Fibroblast of pulmonary artery (primary cell): ENCODE measurements around the gene ZNF692.

Experiments
- DNase-seq: peaks from one replicate; pipeline ENCODE4 v3.0.0-alpha.2; 2010; ENCODE audit warnings: low read depth
- H3K4me3 ChIP-seq: replicated peaks from 2 replicates; pipeline ENCODE4 v1.5.1; 2011; ENCODE audit warnings: low read depth, mild to moderate bottlenecking, control low read depth, low read length, moderate library complexity
- TF ChIP-seq, protein P1 (sequence below): IDR thresholded peaks from 2 replicates; pipeline ENCODE4 v1.5.1; 2011; ENCODE audit warnings: mild to moderate bottlenecking, control low read depth, low read length, inconsistent platforms; ENCODE audit errors: missing control alignments

Gene ZNF692

DNA sequence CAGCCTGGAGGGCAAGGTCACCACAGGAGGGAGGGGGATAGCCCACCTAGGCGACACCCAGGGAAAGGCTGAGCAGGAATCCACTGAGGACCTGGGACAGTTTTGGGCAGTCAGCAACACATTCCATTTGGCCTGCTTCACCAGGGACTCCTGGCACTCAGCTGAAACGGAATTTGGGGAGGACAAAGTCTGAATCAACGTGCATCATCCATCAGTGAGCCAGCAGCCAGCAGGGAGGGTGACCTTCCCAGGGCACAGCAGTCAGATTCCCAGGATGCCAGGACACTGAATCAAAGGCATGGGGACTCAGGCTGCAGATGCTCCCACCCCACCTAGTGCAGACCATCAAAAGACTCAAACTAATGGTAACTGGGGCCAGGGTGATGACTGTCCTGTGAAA lies 37.8 kb downstream of the ZNF692 start:
- H3K4me3 ChIP-seq: no peak overlapping the region
- TF ChIP-seq, protein P1, sequence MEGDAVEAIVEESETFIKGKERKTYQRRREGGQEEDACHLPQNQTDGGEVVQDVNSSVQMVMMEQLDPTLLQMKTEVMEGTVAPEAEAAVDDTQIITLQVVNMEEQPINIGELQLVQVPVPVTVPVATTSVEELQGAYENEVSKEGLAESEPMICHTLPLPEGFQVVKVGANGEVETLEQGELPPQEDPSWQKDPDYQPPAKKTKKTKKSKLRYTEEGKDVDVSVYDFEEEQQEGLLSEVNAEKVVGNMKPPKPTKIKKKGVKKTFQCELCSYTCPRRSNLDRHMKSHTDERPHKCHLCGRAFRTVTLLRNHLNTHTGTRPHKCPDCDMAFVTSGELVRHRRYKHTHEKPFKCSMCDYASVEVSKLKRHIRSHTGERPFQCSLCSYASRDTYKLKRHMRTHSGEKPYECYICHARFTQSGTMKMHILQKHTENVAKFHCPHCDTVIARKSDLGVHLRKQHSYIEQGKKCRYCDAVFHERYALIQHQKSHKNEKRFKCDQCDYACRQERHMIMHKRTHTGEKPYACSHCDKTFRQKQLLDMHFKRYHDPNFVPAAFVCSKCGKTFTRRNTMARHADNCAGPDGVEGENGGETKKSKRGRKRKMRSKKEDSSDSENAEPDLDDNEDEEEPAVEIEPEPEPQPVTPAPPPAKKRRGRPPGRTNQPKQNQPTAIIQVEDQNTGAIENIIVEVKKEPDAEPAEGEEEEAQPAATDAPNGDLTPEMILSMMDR: no peak
- DNase-seq: peak; percentile 64

DNA sequence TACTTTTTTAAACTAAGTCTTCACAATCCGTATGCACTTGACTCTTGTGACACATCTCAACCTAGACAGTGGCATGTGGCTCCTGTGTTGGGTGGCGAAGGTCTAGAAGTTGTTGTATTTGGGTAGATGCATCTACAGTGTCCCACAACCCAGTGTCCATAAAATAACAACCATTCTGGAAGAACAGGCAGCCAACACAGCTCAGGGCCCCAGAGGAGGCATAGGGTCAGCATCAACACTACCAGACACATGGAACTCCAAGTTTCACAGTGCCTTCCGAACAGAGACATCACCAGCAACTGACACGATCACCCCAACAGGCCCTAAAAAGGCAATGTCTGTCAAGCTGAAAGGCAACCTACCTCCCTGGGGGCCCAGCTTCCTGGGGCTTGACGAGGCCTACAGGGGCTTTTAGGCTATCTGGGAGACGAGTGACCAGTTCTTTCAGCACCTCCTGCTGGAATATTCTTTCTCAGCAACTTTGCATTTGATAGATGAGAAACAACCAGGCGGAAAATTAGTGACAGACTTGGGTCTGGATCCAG lies 38.8 kb downstream of the ZNF692 start:
- TF ChIP-seq, protein P1: no peak
- DNase-seq: no peak
- H3K4me3 ChIP-seq: no peak overlapping the region

DNA sequence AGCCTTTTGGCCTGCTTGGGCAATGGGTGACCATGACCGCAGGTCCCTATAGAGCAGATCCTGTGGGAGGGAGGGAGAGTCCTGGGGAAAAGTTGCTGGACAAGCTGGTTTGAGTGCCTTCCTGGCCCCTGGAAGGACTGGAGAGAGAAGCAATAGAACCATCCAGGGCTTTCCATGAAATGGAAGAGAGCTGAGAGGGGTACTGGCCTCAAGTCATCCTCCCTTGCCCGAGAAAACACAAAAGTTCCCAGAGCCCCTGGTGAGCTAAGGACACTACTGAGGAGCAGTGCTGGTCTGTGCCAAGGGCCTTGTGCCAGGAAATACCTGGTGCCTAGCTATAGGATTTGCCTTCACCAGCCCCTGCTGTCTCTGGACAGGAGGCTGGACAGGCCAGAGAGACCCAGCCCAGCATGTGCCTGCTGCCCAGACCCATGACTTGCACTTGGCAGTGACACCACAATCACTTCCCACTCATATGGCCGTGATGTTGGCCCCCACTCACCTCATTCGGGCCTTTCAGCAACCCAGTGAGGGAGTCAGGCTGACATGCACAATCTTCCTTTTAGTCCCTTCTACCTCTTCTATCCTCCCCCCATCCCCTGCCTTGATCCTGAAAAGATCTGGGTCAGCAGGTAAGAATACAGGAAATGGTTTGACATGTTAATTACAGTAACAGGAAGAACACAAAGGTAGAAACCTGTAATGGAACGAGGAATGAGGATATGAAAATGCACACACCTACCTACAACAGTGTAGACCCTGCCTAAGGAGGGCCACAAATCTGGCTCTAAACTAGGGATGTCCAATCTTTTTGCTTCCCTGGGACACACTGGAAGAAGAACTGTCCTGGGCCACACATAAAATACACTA lies 40.1 kb downstream of the ZNF692 start:
- TF ChIP-seq, protein P1: no peak
- H3K4me3 ChIP-seq: no peak overlapping the region
- no peak for DNase-seq

DNA sequence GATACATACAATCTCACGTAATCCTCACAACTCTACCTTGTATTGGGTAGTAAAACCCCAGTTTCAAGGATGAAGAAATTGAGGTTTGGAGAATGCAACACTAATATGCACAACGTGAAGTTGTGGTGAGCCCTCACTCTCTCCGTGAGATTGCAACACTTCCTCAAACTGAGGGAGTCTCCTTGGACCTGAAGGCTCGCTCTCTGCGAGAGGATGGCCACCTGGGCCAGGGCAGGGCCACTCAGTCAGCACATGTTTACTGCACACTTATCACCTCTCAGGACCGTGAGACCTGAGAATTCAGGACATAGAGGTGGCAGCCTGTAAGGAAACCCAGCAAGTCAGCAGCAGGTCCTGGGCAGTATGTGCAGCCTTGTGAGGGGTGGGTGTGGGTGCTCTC lies 41.8 kb downstream of the ZNF692 start:
- TF ChIP-seq, protein P1: no peak
- no peak overlapping the region for H3K4me3 ChIP-seq
- DNase-seq: no peak

DNA sequence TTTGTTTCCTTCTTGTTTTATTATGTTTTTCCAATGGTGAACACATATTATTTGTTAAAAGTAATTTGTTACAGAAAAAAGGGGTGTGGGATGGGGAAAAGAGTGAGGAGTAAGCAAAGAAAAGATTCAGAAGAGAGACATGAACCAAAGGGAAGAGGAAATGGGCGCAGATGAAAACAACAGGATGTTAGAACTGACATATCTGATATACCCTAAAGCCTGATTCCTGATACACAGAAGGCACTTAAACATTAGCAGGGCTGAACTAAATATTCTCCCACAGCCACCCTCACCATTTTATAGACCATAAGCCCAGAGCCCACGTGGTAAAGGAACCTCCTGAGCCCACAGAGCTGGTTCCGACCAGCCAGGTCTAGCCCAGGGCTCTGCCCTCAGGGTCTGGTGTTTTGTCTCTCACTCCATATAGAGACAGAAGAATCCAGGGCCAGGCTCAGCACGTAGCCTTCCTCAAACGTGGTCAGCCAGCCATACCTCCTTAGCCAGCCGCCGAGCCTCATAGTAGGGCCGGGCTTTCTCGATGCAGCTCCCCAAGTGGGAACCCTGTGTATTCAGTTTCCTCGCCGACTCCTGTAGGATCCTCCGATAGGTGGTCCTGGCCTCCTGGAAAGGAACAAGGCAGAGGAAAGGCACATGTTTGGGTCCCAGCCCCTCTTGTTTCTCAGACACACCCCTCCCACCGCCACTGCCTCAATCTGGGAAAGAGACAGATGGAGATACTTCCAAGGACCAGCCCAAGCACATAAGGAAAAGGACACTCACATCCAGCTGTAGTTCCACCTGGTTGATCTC lies 42.6 kb downstream of the ZNF692 start:
- TF ChIP-seq, protein P1: no peak
- no peak overlapping the region for H3K4me3 ChIP-seq
- no peak for DNase-seq

DNA sequence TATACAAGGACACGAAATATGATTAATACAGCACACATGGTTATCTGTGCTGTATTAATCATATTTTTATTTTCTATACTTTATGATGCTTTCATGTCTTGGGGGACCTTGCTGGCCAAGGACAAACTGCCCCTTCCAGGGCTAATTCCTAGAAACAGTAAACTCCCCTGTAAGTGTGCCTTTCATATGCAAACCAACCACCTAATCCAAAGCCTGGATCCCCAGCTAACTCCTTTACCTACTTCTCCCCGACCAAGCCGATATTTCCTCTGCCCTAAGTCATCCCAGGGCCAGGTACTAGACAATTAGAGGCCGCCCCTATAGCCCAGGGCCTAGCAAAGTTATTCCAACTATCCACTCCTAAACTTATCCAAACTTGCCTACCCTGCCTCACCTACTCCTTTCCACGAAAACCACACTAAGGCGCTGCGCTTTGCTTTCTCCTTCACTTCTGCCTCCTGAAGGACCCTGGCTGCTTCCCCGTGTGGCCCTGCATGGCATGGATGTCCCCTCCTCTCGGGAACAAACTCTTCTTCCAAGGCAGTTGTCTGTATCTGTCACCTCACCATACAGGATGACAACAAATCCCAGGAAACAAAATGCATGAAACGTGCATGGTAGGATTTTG lies 43.4 kb downstream of the ZNF692 start:
- DNase-seq: no peak
- no peak overlapping the region for H3K4me3 ChIP-seq
- TF ChIP-seq, protein P1: no peak
